ENCODE data around the gene PM20D2.

PM20D2 gene

DNA sequence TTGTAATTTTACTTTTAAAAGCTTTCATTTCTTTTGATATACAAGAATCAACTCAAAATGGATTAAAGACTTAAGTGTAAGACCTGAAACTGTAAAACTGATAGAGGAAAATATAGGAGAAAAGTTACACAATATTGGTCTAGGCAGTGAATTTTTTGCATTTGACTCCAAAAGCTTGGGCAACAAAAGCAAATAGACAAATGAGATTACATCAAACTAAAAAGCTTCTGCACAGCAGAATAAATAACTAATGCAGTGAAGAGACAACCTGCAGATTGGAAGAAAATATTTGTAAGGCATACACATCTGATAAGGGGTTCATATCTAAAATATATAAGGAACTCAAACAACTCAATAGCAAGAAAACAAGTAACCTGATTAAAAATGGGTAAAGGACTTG lies 68.3 kb downstream of the PM20D2 start:
- H3K27ac ChIP-seq (ENCODE audit: extremely low read depth, low read depth, low read length): no peak overlapping the region
- no peak overlapping the region for H3K4me3 ChIP-seq (ENCODE audit: low read depth, low read length)
- H3K9me3 ChIP-seq (ENCODE audit: control insufficient read depth, insufficient read depth, low read depth, low read length): no peaks in the 10 kb centered on the region
- POLR2A ChIA-PET: no interaction called here
- CTCF ChIA-PET: interaction anchor here (0.7 kb wide), 1 partner anchor 293 kb away, joined by 3 read pairs; no protein-coding TSS in a partner anchor
- no peaks in the 10 kb centered on the region for H3K36me3 ChIP-seq (ENCODE audit: control insufficient read depth in 2 of 2, insufficient read depth in 1 of 2, low read length in 2 of 2)
- TF ChIP-seq ZNF558 (tag by site-specific recombination; IDR thresholded peaks at IDR 0.05): no peak
- TF ChIP-seq ZNF354C (tag by site-specific recombination; IDR thresholded peaks at IDR 0.05; ENCODE audit: borderline replicate concordance, low read depth): no peak
- TF ChIP-seq ZNF514 (tag by site-specific recombination; IDR thresholded peaks at IDR 0.05): no peak
- TF ChIP-seq YY2 (tag by site-specific recombination; IDR thresholded peaks at IDR 0.05): no peak
- no peak for TF ChIP-seq ZFP69B (tag by site-specific recombination; IDR thresholded peaks at IDR 0.05)
- no peak for TF ChIP-seq SP3 (tag by site-specific recombination; IDR thresholded peaks at IDR 0.05)
- no peak for TF ChIP-seq KLF9 (tag by site-specific recombination; IDR thresholded peaks at IDR 0.05; ENCODE audit: low read depth)
- no peak for TF ChIP-seq MEIS1 (CRISPR knock-in tag; IDR thresholded peaks at IDR 0.05; ENCODE audit: borderline replicate concordance)
- no peak for TF ChIP-seq KLF10 (tag by site-specific recombination; IDR thresholded peaks at IDR 0.05)
- TF ChIP-seq, protein P1, sequence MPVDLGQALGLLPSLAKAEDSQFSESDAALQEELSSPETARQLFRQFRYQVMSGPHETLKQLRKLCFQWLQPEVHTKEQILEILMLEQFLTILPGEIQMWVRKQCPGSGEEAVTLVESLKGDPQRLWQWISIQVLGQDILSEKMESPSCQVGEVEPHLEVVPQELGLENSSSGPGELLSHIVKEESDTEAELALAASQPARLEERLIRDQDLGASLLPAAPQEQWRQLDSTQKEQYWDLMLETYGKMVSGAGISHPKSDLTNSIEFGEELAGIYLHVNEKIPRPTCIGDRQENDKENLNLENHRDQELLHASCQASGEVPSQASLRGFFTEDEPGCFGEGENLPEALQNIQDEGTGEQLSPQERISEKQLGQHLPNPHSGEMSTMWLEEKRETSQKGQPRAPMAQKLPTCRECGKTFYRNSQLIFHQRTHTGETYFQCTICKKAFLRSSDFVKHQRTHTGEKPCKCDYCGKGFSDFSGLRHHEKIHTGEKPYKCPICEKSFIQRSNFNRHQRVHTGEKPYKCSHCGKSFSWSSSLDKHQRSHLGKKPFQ (tag by site-specific recombination; IDR thresholded peaks at IDR 0.05): no peak
- TF ChIP-seq, protein P2, sequence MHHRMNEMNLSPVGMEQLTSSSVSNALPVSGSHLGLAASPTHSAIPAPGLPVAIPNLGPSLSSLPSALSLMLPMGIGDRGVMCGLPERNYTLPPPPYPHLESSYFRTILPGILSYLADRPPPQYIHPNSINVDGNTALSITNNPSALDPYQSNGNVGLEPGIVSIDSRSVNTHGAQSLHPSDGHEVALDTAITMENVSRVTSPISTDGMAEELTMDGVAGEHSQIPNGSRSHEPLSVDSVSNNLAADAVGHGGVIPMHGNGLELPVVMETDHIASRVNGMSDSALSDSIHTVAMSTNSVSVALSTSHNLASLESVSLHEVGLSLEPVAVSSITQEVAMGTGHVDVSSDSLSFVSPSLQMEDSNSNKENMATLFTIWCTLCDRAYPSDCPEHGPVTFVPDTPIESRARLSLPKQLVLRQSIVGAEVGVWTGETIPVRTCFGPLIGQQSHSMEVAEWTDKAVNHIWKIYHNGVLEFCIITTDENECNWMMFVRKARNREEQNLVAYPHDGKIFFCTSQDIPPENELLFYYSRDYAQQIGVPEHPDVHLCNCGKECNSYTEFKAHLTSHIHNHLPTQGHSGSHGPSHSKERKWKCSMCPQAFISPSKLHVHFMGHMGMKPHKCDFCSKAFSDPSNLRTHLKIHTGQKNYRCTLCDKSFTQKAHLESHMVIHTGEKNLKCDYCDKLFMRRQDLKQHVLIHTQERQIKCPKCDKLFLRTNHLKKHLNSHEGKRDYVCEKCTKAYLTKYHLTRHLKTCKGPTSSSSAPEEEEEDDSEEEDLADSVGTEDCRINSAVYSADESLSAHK (tag by site-specific recombination; IDR thresholded peaks at IDR 0.05): no peak
- TF ChIP-seq ZNF529 (tag by site-specific recombination; IDR thresholded peaks at IDR 0.05; ENCODE audit: insufficient replicate concordance): no peak
- TF ChIP-seq, protein P3, sequence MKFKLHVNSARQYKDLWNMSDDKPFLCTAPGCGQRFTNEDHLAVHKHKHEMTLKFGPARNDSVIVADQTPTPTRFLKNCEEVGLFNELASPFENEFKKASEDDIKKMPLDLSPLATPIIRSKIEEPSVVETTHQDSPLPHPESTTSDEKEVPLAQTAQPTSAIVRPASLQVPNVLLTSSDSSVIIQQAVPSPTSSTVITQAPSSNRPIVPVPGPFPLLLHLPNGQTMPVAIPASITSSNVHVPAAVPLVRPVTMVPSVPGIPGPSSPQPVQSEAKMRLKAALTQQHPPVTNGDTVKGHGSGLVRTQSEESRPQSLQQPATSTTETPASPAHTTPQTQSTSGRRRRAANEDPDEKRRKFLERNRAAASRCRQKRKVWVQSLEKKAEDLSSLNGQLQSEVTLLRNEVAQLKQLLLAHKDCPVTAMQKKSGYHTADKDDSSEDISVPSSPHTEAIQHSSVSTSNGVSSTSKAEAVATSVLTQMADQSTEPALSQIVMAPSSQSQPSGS (tag by site-specific recombination; IDR thresholded peaks at IDR 0.05; ENCODE audit: low read depth): no peak
- no peak for TF ChIP-seq GLI2 (tag by site-specific recombination; IDR thresholded peaks at IDR 0.05; ENCODE audit: borderline replicate concordance, low read depth)
- TF ChIP-seq, protein P4, sequence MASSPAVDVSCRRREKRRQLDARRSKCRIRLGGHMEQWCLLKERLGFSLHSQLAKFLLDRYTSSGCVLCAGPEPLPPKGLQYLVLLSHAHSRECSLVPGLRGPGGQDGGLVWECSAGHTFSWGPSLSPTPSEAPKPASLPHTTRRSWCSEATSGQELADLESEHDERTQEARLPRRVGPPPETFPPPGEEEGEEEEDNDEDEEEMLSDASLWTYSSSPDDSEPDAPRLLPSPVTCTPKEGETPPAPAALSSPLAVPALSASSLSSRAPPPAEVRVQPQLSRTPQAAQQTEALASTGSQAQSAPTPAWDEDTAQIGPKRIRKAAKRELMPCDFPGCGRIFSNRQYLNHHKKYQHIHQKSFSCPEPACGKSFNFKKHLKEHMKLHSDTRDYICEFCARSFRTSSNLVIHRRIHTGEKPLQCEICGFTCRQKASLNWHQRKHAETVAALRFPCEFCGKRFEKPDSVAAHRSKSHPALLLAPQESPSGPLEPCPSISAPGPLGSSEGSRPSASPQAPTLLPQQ (tag by site-specific recombination; IDR thresholded peaks at IDR 0.05): no peak
- no peak for TF ChIP-seq ZNF596 (tag by site-specific recombination; IDR thresholded peaks at IDR 0.05)
- no peak for TF ChIP-seq ZNF548 (tag by site-specific recombination; IDR thresholded peaks at IDR 0.05)
- TF ChIP-seq ZNF311 (tag by site-specific recombination; IDR thresholded peaks at IDR 0.05; ENCODE audit: borderline replicate concordance): no peak
- no peak for TF ChIP-seq ZNF521 (tag by site-specific recombination; IDR thresholded peaks at IDR 0.05)
- TF ChIP-seq ZXDB (tag by site-specific recombination; IDR thresholded peaks at IDR 0.05): no peak
- peaks cover 6% of the 10 kb centered on the region for H3K4me1 ChIP-seq (ENCODE audit: control insufficient read depth, insufficient read depth, low read length)
